Heart left ventricle (tissue), 16 donors: Measurements from ENCODE around the gene SHROOM3. TPM values are rescaled to one million over a fixed set of nuclear protein-coding genes. Genes with fewer than 3 reads are reported as not detected.
A peak's percentile ranks its signal among the peaks of the same experiment; 100 is the strongest.

Source experiments
- ATAC-seq, 4 donors: fragments of 200-7000 bp; cut with Tn5 transposase; one replicate each; pipeline ENCODE4 v1.9.1; 2020 to 2022; ENCODE audit warnings: moderate library complexity in 4 of 4, mild to moderate bottlenecking in 3 of 4, moderate number of reproducible peaks in 1 of 4
- DNase-seq, 5 donors: peaks; one replicate each; pipeline ENCODE4 v3.0.0-alpha.2; 2020
- H3K27ac ChIP-seq, 12 donors: fragments of 200-600 bp; sonication (generic) in 4 of 12; one replicate each; pipeline versions ENCODE4 v1.5.0 to v1.8.0; 2016 to 2022; ENCODE audit warnings: mild to moderate bottlenecking in 2 of 12
- H3K27me3 ChIP-seq, 9 donors: fragments of 200-600 bp; sonication (generic) in 2 of 9; one replicate each; pipeline versions ENCODE4 v1.5.1 to v1.8.0; 2016 to 2022; ENCODE audit warnings: mild to moderate bottlenecking in 3 of 9
- H3K36me3 ChIP-seq, 9 donors: fragments of 200-600 bp; sonication (generic) in 2 of 9; one replicate each; pipeline versions ENCODE4 v1.5.0 to v1.8.0; 2018 to 2022; ENCODE audit warnings: mild to moderate bottlenecking in 2 of 9
- H3K4me1 ChIP-seq, 12 donors: fragments of 200-600 bp; sonication (generic) in 4 of 12; one replicate each; pipeline versions ENCODE4 v1.5.0 to v1.8.0; 2016 to 2022; ENCODE audit warnings: mild to moderate bottlenecking in 3 of 12
- H3K4me3 ChIP-seq, 12 donors: fragments of 200-600 bp; sonication (generic) in 4 of 12; one replicate each; pipeline versions ENCODE4 v1.5.0 to v1.8.0; 2017 to 2022; ENCODE audit warnings: mild to moderate bottlenecking in 9 of 12, moderate library complexity in 4 of 12
- H3K9me3 ChIP-seq, 12 donors: fragments of 200-600 bp; sonication (generic) in 4 of 12; one replicate each; pipeline versions ENCODE4 v1.5.0 to v1.8.0; 2016 to 2022; ENCODE audit warnings: mild to moderate bottlenecking in 1 of 12
- CTCF ChIP-seq, 12 donors: fragments of 200-600 bp; sonication (generic) in 4 of 12; IDR thresholded peaks; one replicate each; pipeline versions ENCODE4 v1.5.0 to v1.8.0; 2018 to 2022; ENCODE audit warnings: antibody characterized with exemption in 12 of 12, mild to moderate bottlenecking in 5 of 12
- POLR2A ChIP-seq, 2 donors: fragments of 450-650 bp; IDR thresholded peaks; one replicate each; pipeline ENCODE4 v1.6.1; 2017; ENCODE audit warnings: antibody characterized with exemption in 2 of 2, mild to moderate bottlenecking in 2 of 2, moderate library complexity in 2 of 2
- WGBS, 4 donors: extraction: QIAGEN DNeasy Blood & Tissue Kit in 2 of 4; methylation state at CpG; one replicate each; pipeline versions ENCODE4 v1.1.5 to v1.1.7; 2013 to 2018; 5-methylcytosine and 5-hydroxymethylcytosine counted together
- intact Hi-C, 10 donors: fragments of 100-400 bp; cut with DNase I; formaldehyde crosslinking; loops; one replicate each; pipeline versions ENCODE4 v1.11.1 to v1.14.2; 2022
- polyA plus RNA-seq, 2 donors: library from polyadenylated mRNA; stranded (reverse); fragments of 200-250 nt; gene quantifications; one replicate each; pipeline ENCODE4 v1.2.3, GENCODE V29; 2013
- total RNA-seq, 9 donors: library from RNA; depleted of rRNA in 2 of 9; stranded (reverse); fragments of >200 nt in 2 of 9; fragmentation: NEBNext Ultra II Directional in 3 of 9; extraction: Animal tissue kit (Norgen Biotek cat#: 25700) in 3 of 9; gene quantifications; one replicate each; pipeline versions ENCODE4 v1.1.0 to v1.2.4, GENCODE V29; 2016 to 2023
- donor health status: ischemic (EF 13 %, LVEDD 7.1; RV severe dilation, severe dysfunction).
- donor health status: healthy with polysubstance abuse.
- donor health status: DM: no; HTN: yes; CAD: no.
- donor health status: DM: no; HTN: no; CAD: no.
- donor health status: ischemic (EF 25% LVEDD 6.9; RV normal size, moderate dysfunction).
- donor health status: ischemic (EF 25% LVEDD 5.7; RV mildly dilated, moderate dysfunction).
- donor health status: healthy.
- donor health status: DM: yes; HTN: yes; CAD: no.
- donor health status: ischemic (EF 35%, LVEDD 5.7; RV mildly dilated, moderate dysfunction).
- donor health status: nonischemic (EF 11% LVEDD 7.7; RV severe dilation, severe dysfunction).
- donor health status: DM: yes; HTN: yes; CAD: no.
- donor health status: PGD.
- donor health status: ischemic (EF 29% LVEDD 5.4; RV normal size, mild dysfunction).
- donor health status: nonischemic (EF 23%, LVEDD 6.1; RV moderate dilation, normal function).

Gene SHROOM3
- total and polyA plus RNA-seq, 11 donors: 4.6 to 38.5 (median 20.3) TPM

- Histone ChIP-seq H3K4me1 (peaks cover 0 to 13% (median 1%) of the 10 kb centered on the region in 12 donors), H3K27me3 (no peaks in the 10 kb centered on the region), H3K4me3 (no peak overlapping the region), H3K27ac (no peak overlapping the region), H3K9me3 (peaks cover 0 to 4% (median 0%) of the 10 kb centered on the region in 12 donors), H3K36me3 (no peaks in the 10 kb centered on the region)
- no peak for DNase-seq
- WGBS, 4 donors: 83 to 95% (median 91%) methylated on average over 7 of the region's 7 CpGs
- TF ChIP-seq CTCF (IDR thresholded peaks at IDR 0.05) (no peak), POLR2A (IDR thresholded peaks at IDR 0.05) (no peak)
- intact Hi-C loops: no loop called here
- no peak for ATAC-seq
Observed at GRCh38 chr4:76457885-76458284, 22.9 kb downstream of the SHROOM3 start.

GRCh38 chr4:76458297-76458696 lies 23.3 kb downstream of the SHROOM3 start:
- no peak overlapping the region for H3K4me3 ChIP-seq
- H3K36me3 ChIP-seq: no peaks in the 10 kb centered on the region
- peak overlapping the region in 1 of 12 donors; percentile 75 for H3K27ac ChIP-seq
- peaks cover 0 to 7% (median 2%) of the 10 kb centered on the region in 12 donors for H3K9me3 ChIP-seq
- intact Hi-C loops: no loop called here
- H3K27me3 ChIP-seq: no peaks in the 10 kb centered on the region
- WGBS, 4 donors: 88 to 93% (median 89%) methylated on average over 2 of the region's 2 CpGs
- no peak for TF ChIP-seq CTCF (IDR thresholded peaks at IDR 0.05)
- no peak for TF ChIP-seq POLR2A (IDR thresholded peaks at IDR 0.05)
- peaks cover 0 to 13% (median 1%) of the 10 kb centered on the region in 12 donors for H3K4me1 ChIP-seq
- no peak for ATAC-seq
- DNase-seq: no peak

GRCh38 chr4:76458825-76459224 lies 23.8 kb downstream of the SHROOM3 start:
- ATAC-seq (peak in 2 of 4 donors; percentile 45 to 56), DNase-seq (peak in 1 of 5 donors; percentile 27)
- H3K27me3 ChIP-seq: no peaks in the 10 kb centered on the region
- peak overlapping the region in 1 of 12 donors; percentile 28 for H3K4me3 ChIP-seq
- 41 to 54% (median 46%) methylated on average over 3 of the region's 3 CpGs for WGBS, 4 donors
- intact Hi-C loops: no loop called here
- H3K4me1 ChIP-seq: peaks cover 0 to 13% (median 1%) of the 10 kb centered on the region in 12 donors
- TF ChIP-seq CTCF (IDR thresholded peaks at IDR 0.05) (no peak), POLR2A (IDR thresholded peaks at IDR 0.05) (no peak)
- H3K9me3 ChIP-seq: peaks cover 0 to 12% (median 6%) of the 10 kb centered on the region in 12 donors
- H3K36me3 ChIP-seq: no peaks in the 10 kb centered on the region
- peak overlapping the region in 8 of 12 donors; percentile 6 to 79 (median 68) for H3K27ac ChIP-seq

- H3K4me3 ChIP-seq: peak overlapping the region in 3 of 12 donors; percentile 28 to 29 (median 28)
- intact Hi-C loops: no loop called here
Observed at GRCh38 chr4:76459291-76459723, 24.3 kb downstream of the SHROOM3 start.

More at GRCh38 chr4:76459291-76459723, 24.3 kb downstream of the SHROOM3 start:
- Histone ChIP-seq H3K36me3 (no peaks in the 10 kb centered on the region), H3K27ac (peak overlapping the region in 9 of 12 donors; percentile 6 to 79 (median 67)), H3K27me3 (no peaks in the 10 kb centered on the region), H3K4me1 (peaks cover 0 to 13% (median 1%) of the 10 kb centered on the region in 12 donors), H3K9me3 (peaks cover 0 to 15% (median 7%) of the 10 kb centered on the region in 12 donors)
- 22 to 37% (median 25%) methylated on average over 11 of the region's 11 CpGs for WGBS, 4 donors
- DNase-seq (no peak), ATAC-seq (peak; percentile 63 to 83 (median 72))
- TF ChIP-seq CTCF (IDR thresholded peaks at IDR 0.05): peak in 1 of 12 donors; percentile 4
- no peak for TF ChIP-seq POLR2A (IDR thresholded peaks at IDR 0.05)
